DND-41 (cell line): ENCODE measurements around the gene ARL6IP6.
A peak's percentile ranks its signal among the peaks of the same experiment; 100 is the strongest.
"Not testable (repeated sequence)": the region's sequence is repeated elsewhere in the genome, so short reads cannot be mapped to it uniquely, and the experiment has no call there.

Source experiments
- ATAC-seq: fragments of 200-7000 bp; cut with Tn5 transposase; 3 replicates; pipeline ENCODE4 v1.9.1; 2021; ENCODE audit warnings: low read depth; ENCODE audit not compliant: insufficient read depth
- DNase-seq: peaks from one replicate; pipeline ENCODE4 v3.0.0-alpha.2; 2020
- H2AFZ ChIP-seq: 2 replicates; pipeline ENCODE4 v1.6.0; 2012; ENCODE audit warnings: low read depth, low read length
- H3K27ac ChIP-seq: 2 replicates; pipeline ENCODE4 v1.5.1; 2012; ENCODE audit warnings: low read length, inconsistent platforms
- H3K27me3 ChIP-seq: fragments of 200-600 bp; sonication (generic); 2 replicates; pipeline ENCODE4 v1.6.0; 2012; ENCODE audit warnings: low read length, mild to moderate bottlenecking, inconsistent platforms; ENCODE audit not compliant: insufficient read depth, poor library complexity
- H3K36me3 ChIP-seq: 2 replicates; pipeline ENCODE4 v1.5.1; 2012; ENCODE audit warnings: low read length, inconsistent platforms; ENCODE audit not compliant: insufficient read depth
- H3K4me1 ChIP-seq: 2 replicates; pipeline ENCODE4 v1.5.1; 2012; ENCODE audit warnings: mild to moderate bottlenecking, low read length; ENCODE audit not compliant: insufficient read depth
- H3K4me2 ChIP-seq: 2 replicates; pipeline ENCODE4 v1.6.0; 2012; ENCODE audit warnings: mild to moderate bottlenecking, moderate library complexity, low read length, inconsistent platforms; ENCODE audit not compliant: insufficient read depth
- H3K4me3 ChIP-seq, 2 experiments: fragments of 200-600 bp in 1 of 2; shearing (Covaris generic) in 1 of 2; 2 replicates each; pipeline ENCODE4 v1.5.1; 2012 to 2016; ENCODE audit warnings: inconsistent platforms in 2 of 2, low read length in 2 of 2, mild to moderate bottlenecking in 2 of 2, low read depth in 1 of 2, moderate library complexity in 1 of 2
- H3K79me2 ChIP-seq: 2 replicates; pipeline ENCODE4 v1.6.0; 2012; ENCODE audit warnings: low read length, inconsistent platforms; ENCODE audit not compliant: insufficient read depth
- H3K9ac ChIP-seq: 2 replicates; pipeline ENCODE4 v1.6.0; 2012; ENCODE audit warnings: low read depth, mild to moderate bottlenecking, inconsistent platforms, low read length, moderate library complexity
- H3K9me3 ChIP-seq: 2 replicates; pipeline ENCODE4 v1.5.1; 2012; ENCODE audit warnings: low read length, moderate library complexity, mild to moderate bottlenecking, inconsistent platforms; ENCODE audit not compliant: insufficient read depth, severe bottlenecking
- H4K20me1 ChIP-seq: 2 replicates; pipeline ENCODE4 v1.6.0; 2012; ENCODE audit warnings: low read length; ENCODE audit not compliant: insufficient read depth
- CTCF ChIP-seq: IDR thresholded peaks from 2 replicates; pipeline ENCODE4 v1.5.1; 2012; ENCODE audit warnings: borderline replicate concordance, low read length, moderate library complexity, mild to moderate bottlenecking; ENCODE audit not compliant: poor library complexity, severe bottlenecking; ENCODE audit errors: extremely low read depth
- EZH2 ChIP-seq: IDR thresholded peaks from 3 replicates; pipeline ENCODE4 v1.6.1; 2012; ENCODE audit warnings: borderline replicate concordance, low read depth, mild to moderate bottlenecking, moderate library complexity, low read length, inconsistent platforms; ENCODE audit not compliant: severe bottlenecking

The ARL6IP6 gene

GRCh38 chr2:152738438-152738837 lies 20.0 kb downstream of the ARL6IP6 start:
- no peak overlapping the region for H3K4me2 ChIP-seq

DNA sequence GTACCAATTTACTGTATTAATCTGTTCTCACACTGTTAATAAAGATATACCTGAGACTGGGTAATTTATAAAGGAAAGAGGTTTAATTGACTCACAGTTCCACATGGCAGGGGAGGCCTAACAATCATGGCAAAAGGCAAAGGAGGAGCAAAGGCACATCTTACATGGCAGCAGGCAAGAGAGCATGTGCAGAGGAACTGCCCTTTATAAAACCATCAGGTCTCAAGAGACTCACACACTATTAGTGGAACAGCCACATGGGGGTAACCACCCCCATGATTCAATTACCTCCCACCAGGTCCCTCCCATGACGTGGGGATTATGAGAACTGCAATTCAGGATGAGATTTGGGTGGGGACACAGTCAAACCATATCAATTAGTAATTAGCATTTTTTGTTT lies 21.3 kb downstream of the ARL6IP6 start:
- ATAC-seq, H3K4me2 ChIP-seq: not testable (repeated sequence)

More at GRCh38 chr2:152738438-152738837, 20.0 kb downstream of the ARL6IP6 start:
- H3K9me3 ChIP-seq = no peaks in the 10 kb centered on the region
- peaks cover 88% of the 10 kb centered on the region for H3K36me3 ChIP-seq
- no peak overlapping the region for H3K4me3 ChIP-seq
- H3K27me3 ChIP-seq = no peaks in the 10 kb centered on the region
- H3K9ac ChIP-seq = no peak overlapping the region
- no peak overlapping the region for H3K27ac ChIP-seq
- TF ChIP-seq CTCF (no peak), EZH2 (no peak)
- DNase-seq = no peak
- H3K79me2 ChIP-seq = peaks cover 35% of the 10 kb centered on the region
- no peak for ATAC-seq
- no peaks in the 10 kb centered on the region for H3K4me1 ChIP-seq
- peaks cover 12% of the 10 kb centered on the region; the same call in 1 of the 2 replicates for H4K20me1 ChIP-seq
- no peak overlapping the region for H2AFZ ChIP-seq

GRCh38 chr2:152740743-152741328 lies 22.4 kb downstream of the ARL6IP6 start:
- H3K9ac ChIP-seq = no peak overlapping the region
- H3K4me2 ChIP-seq = no peak overlapping the region
- DNase-seq (no peak), ATAC-seq (peak; percentile 80)
- TF ChIP-seq CTCF = peak; percentile 81
- TF ChIP-seq EZH2 = no peak
- H3K4me1 ChIP-seq = no peaks in the 10 kb centered on the region
- H3K79me2 ChIP-seq = peaks cover 39% of the 10 kb centered on the region
- H3K27me3 ChIP-seq = no peaks in the 10 kb centered on the region
- H3K9me3 ChIP-seq = no peaks in the 10 kb centered on the region
- H3K36me3 ChIP-seq = peaks cover 85% of the 10 kb centered on the region
- no peak overlapping the region for H3K27ac ChIP-seq
- no peak overlapping the region for H3K4me3 ChIP-seq
- H2AFZ ChIP-seq = no peak overlapping the region
- H4K20me1 ChIP-seq = peaks cover 5% of the 10 kb centered on the region; the same call in 1 of the 2 replicates

More for the DNA sequence above, 21.3 kb downstream of the ARL6IP6 start:
- H3K9ac ChIP-seq, H3K27me3 ChIP-seq, H3K27ac ChIP-seq, DNase-seq, H2AFZ ChIP-seq, H4K20me1 ChIP-seq, H3K4me1 ChIP-seq, H3K9me3 ChIP-seq, H3K4me3 ChIP-seq: not testable (repeated sequence)
- Histone ChIP-seq H3K79me2 (peaks cover 32% of the 10 kb centered on the region), H3K36me3 (peaks cover 86% of the 10 kb centered on the region)

DNA sequence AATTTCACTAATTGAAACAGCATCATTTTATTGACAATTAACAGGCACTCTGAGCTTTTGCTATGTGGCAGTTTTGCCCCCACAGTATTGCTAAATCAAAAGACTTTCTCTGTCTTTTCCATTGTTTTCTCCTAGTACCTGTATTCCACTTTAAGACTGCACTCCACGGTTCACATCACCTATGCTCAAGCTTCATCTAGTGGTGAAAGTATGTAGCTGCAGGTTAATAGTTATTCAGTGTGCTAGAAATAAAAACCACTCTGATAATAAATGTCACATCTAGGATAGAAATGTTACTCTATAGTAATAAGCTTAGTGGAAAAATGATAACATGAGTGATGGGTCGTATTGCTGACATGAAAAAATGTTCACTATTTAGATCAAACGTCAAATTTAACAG lies 24.6 kb downstream of the ARL6IP6 start:
- Histone ChIP-seq H3K79me2 (peaks cover 42% of the 10 kb centered on the region), H4K20me1 (peaks cover 5% of the 10 kb centered on the region; the same call in 1 of the 2 replicates), H3K4me1 (no peaks in the 10 kb centered on the region), H3K36me3 (peaks cover 82% of the 10 kb centered on the region), H3K4me3 (no peak overlapping the region), H3K9ac (no peak overlapping the region), H2AFZ (no peak overlapping the region), H3K27me3 (no peaks in the 10 kb centered on the region), H3K4me2 (no peak overlapping the region), H3K9me3 (no peaks in the 10 kb centered on the region), H3K27ac (no peak overlapping the region)
- ATAC-seq (peak; percentile 54; the same call in 1 of the 3 replicates), DNase-seq (no peak)
- TF ChIP-seq EZH2 (no peak), CTCF (peak; percentile 57)

DNA sequence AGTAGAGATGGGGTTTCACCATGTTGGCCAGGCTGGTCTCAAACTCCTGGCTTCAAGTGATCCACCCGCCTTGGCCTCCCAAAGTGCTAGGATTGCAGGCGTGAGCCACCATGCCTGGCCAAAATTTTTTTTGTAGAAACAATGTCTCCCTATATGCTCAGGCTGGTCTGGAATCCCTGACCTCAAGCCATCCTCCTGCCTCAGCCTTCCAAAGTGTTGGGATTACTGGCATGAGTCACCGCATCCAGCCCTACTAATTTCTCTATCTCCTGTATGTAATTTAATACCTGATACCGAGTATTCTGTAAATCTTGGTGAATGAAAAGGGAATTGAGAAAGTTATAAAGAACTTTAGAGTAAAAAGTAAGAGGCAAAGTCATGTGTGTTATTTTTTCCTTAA lies 29.3 kb downstream of the ARL6IP6 start:
- not testable (repeated sequence) for H3K9me3 ChIP-seq, H3K4me1 ChIP-seq, H3K4me3 ChIP-seq, H3K4me2 ChIP-seq, ATAC-seq, H2AFZ ChIP-seq, H3K27me3 ChIP-seq, H3K9ac ChIP-seq, DNase-seq, H4K20me1 ChIP-seq, H3K27ac ChIP-seq
- Histone ChIP-seq H3K36me3 (peaks cover 87% of the 10 kb centered on the region), H3K79me2 (peaks cover 43% of the 10 kb centered on the region)
